OCI-LY3 (cell line): Measurements from ENCODE around the gene ZPBP2.

Source experiments
- CTCF ChIP-seq: fragments of 200-600, 300-600 bp; sonication (generic); IDR thresholded peaks from 2 replicates; pipeline ENCODE4 v1.5.1; 2014; ENCODE audit warnings: antibody characterized with exemption, low read length, low read depth
- EZH2phosphoT487 ChIP-seq: fragments of 200-600 bp; shearing (Covaris generic); IDR thresholded peaks from 2 replicates; pipeline ENCODE4 v1.6.1; 2018; ENCODE audit warnings: antibody characterized with exemption, mixed run types, low read depth

- TF ChIP-seq CTCF (no peak), EZH2phosphoT487 (no peak)
These were observed 39.6 kb upstream of the ZPBP2 start for GRCh38 chr17:39828443-39828842.
